Measurements from ENCODE around the gene PIGN.

PIGN gene

DNA sequence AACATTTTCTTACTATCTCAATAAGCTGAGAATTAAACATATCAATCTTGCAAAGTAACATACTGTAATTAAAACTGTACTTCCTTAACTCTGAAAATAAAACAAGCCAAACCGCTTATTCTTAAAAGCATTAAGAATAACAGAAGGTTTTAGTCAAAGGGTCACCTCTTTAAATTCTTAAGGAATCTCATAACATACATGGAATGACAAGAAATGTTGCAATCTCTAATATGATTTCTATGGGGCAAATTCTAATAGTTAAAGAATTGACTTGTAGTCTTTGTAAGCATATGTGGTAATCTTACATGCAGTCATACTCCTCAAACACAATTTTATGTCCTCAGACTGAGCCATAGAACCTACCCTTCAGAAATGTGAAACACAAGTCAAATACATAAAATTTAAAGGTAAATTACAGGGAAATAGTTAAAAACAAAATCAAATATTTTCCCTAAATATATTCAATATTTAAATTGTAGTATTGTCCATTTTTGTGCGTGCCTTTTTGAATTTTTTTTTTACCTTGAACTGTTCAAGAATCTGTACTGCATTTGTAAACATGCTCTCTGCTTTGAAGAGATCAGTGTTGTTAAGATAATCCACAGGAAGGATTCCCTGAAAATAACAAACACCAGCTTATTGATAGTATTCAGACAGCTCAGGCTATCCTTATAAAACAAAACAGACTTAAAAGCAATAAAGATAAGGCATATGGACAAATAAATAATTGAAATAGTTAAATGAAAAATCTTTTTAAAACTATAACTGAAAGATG is 48.2 kb downstream of the PIGN start:
- no peak for TF ChIP-seq FOXM1 (IDR thresholded peaks at IDR 0.05; ENCODE audit: borderline replicate concordance)
- no peak for TF ChIP-seq SP1 (IDR thresholded peaks at IDR 0.05)
- no peak for TF ChIP-seq FOXA1 (IDR thresholded peaks at IDR 0.05)
- TF ChIP-seq BHLHE40 (IDR thresholded peaks at IDR 0.05; ENCODE audit: borderline replicate concordance), result no peak
- no peak for DNase-seq (ENCODE audit: extremely low spot score)
- POLR2A ChIA-PET, result no interaction called here
- CTCF ChIA-PET, result no interaction called here

DNA sequence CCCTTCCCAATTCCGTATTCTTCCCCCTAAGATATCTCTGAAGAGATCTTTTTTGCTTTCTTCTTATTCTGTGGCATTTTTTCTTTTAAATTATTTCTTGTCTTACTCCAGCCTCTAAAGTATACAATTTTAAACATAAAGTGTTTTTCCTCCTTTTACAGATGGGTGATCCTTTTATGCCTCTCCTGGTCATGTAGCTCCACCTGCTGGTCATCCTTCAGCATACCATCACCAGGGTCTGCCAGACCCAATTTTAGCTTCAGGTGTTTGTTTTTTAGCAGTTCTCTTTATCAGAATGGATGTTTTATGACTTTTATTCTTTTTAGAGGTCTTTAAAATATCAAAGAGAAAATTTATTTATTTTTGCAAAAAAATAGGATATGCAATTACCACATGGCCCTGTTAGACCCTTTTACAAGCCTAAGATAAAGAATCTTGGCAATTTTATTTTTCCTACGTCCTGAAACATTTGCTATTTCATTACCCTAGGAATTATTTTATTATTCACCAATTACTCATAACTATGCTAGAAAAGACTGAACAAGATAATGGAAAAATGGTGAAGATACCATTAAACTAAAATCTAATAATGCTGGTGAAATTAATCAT is 55.5 kb downstream of the PIGN start:
- ChIA-PET CTCF (interaction anchor here (0.6 to 1.4 kb wide), 3 partner anchors 103 to 579 kb away, joined by 3 to 4 read pairs (median 3); no protein-coding TSS in a partner anchor), POLR2A (no interaction called here)
- TF ChIP-seq ARNT (IDR thresholded peaks at IDR 0.05) (no peak), NFRKB (IDR thresholded peaks at IDR 0.05) (no peak), FOXA1 (IDR thresholded peaks at IDR 0.05) (no peak), FOXK2 (IDR thresholded peaks at IDR 0.05) (no peak), LEF1 (IDR thresholded peaks at IDR 0.05; ENCODE audit: borderline replicate concordance) (no peak), L3MBTL2 (conservative IDR thresholded peaks at IDR 0.05) (no peak), BHLHE40 (IDR thresholded peaks at IDR 0.05; ENCODE audit: borderline replicate concordance) (no peak), SP1 (IDR thresholded peaks at IDR 0.05) (no peak), TARDBP (IDR thresholded peaks at IDR 0.05) (no peak), CTBP1 (IDR thresholded peaks at IDR 0.05; ENCODE audit: borderline replicate concordance) (no peak), SUZ12 (IDR thresholded peaks at IDR 0.05) (no peak), HDGF (IDR thresholded peaks at IDR 0.05; ENCODE audit: borderline replicate concordance) (no peak), FOXM1 (IDR thresholded peaks at IDR 0.05; ENCODE audit: borderline replicate concordance) (no peak), ZNF384 (IDR thresholded peaks at IDR 0.05) (no peak), ELF4 (IDR thresholded peaks at IDR 0.05) (no peak)
- TF ChIP-seq, protein P1, sequence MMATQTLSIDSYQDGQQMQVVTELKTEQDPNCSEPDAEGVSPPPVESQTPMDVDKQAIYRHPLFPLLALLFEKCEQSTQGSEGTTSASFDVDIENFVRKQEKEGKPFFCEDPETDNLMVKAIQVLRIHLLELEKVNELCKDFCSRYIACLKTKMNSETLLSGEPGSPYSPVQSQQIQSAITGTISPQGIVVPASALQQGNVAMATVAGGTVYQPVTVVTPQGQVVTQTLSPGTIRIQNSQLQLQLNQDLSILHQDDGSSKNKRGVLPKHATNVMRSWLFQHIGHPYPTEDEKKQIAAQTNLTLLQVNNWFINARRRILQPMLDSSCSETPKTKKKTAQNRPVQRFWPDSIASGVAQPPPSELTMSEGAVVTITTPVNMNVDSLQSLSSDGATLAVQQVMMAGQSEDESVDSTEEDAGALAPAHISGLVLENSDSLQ (IDR thresholded peaks at IDR 0.05), result no peak
- peak; percentile 41 for DNase-seq (ENCODE audit: extremely low spot score)

DNA sequence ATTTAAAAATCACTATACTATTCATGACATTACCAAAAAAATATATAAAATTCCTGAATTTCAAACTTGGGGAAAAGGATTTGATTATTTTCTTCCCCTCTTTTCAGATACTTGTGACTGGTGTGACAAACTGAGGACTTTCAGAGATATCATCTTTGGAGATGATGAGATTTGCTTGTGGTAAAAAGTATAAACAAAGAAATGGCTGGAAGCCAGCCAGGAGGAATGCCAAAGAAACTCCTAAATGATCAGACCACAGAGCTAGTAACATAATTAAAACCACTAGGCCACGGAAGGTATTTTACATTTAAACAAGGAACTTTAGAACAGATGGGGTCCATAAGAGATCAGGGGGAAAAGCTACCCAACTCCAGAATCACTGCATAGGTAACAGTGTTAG is 58.7 kb downstream of the PIGN start:
- DNase-seq (ENCODE audit: extremely low spot score), result no peak
- POLR2A ChIA-PET, result interaction anchor here (0.6 kb wide), 1 partner anchor 984 kb away, joined by 3 read pairs; no protein-coding TSS in a partner anchor
- CTCF ChIA-PET, result no interaction called here
- TF ChIP-seq ELF4 (IDR thresholded peaks at IDR 0.05), result no peak
- no peak for TF ChIP-seq ARNT (IDR thresholded peaks at IDR 0.05)
- no peak for TF ChIP-seq NFRKB (IDR thresholded peaks at IDR 0.05)
- no peak for TF ChIP-seq L3MBTL2 (conservative IDR thresholded peaks at IDR 0.05)
- TF ChIP-seq, protein P1 (IDR thresholded peaks at IDR 0.05), result no peak
- no peak for TF ChIP-seq LEF1 (IDR thresholded peaks at IDR 0.05; ENCODE audit: borderline replicate concordance)
- TF ChIP-seq FOXM1 (IDR thresholded peaks at IDR 0.05; ENCODE audit: borderline replicate concordance), result no peak
- TF ChIP-seq FOXK2 (IDR thresholded peaks at IDR 0.05), result no peak

DNA sequence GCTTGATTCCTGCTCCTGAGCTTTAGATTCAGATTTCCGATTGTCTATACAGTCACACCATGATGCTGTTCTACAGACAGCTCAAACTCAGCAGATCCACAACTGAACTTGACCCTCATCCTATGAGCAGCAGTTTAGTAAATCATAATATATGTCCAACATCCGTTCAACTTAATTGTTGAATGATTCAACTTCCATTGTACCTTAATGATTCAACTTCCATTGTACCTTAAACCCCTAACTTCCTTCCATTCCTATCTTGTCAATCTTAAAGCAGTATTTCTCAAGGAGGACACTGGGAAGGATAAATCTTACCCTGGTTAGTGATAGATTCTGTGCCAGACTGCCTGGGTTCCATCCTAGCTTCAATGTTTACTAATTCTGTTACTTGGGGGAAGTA is 60.1 kb downstream of the PIGN start:
- DNase-seq (ENCODE audit: extremely low spot score), result no peak
- TF ChIP-seq, protein P1 (IDR thresholded peaks at IDR 0.05), result no peak
- no peak for TF ChIP-seq CTBP1 (IDR thresholded peaks at IDR 0.05; ENCODE audit: borderline replicate concordance)
- TF ChIP-seq BHLHE40 (IDR thresholded peaks at IDR 0.05; ENCODE audit: borderline replicate concordance), result no peak
- no peak for TF ChIP-seq ARNT (IDR thresholded peaks at IDR 0.05)
- no peak for TF ChIP-seq SUZ12 (IDR thresholded peaks at IDR 0.05)
- no peak for TF ChIP-seq LEF1 (IDR thresholded peaks at IDR 0.05; ENCODE audit: borderline replicate concordance)
- no peak for TF ChIP-seq HDGF (IDR thresholded peaks at IDR 0.05; ENCODE audit: borderline replicate concordance)
- TF ChIP-seq ELF4 (IDR thresholded peaks at IDR 0.05), result no peak
- no peak for TF ChIP-seq FOXK2 (IDR thresholded peaks at IDR 0.05)
- TF ChIP-seq SP1 (IDR thresholded peaks at IDR 0.05), result no peak
- no peak for TF ChIP-seq FOXA1 (IDR thresholded peaks at IDR 0.05)
- no peak for TF ChIP-seq ZNF384 (IDR thresholded peaks at IDR 0.05)
- no peak for TF ChIP-seq FOXM1 (IDR thresholded peaks at IDR 0.05; ENCODE audit: borderline replicate concordance)
- no peak for TF ChIP-seq TARDBP (IDR thresholded peaks at IDR 0.05)
- ChIA-PET CTCF (interaction anchor here (1.1 kb wide), 1 partner anchor 146 kb away, joined by 4 read pairs; no protein-coding TSS in a partner anchor), POLR2A (no interaction called here)

DNA sequence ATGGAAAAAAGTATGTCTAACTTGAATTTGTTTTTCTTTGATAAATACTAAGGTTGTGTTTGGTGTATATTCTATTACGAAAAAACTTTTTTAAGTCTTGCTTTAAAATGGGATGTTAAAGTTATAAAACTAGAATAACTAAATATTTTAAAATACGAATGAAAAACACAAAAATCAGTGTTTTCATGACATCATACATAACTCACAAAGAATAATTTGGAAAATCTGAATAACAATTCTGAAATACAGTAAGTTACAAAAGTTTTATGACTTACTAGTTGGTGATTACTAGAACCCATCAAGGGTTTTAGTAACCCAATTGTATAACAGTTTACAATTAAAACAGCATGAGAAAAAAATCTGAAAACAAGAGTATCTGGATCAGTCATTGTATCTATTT is 61.2 kb downstream of the PIGN start:
- TF ChIP-seq FOXM1 (IDR thresholded peaks at IDR 0.05; ENCODE audit: borderline replicate concordance) (no peak), NFRKB (IDR thresholded peaks at IDR 0.05) (no peak), FOXA1 (IDR thresholded peaks at IDR 0.05) (no peak), TARDBP (IDR thresholded peaks at IDR 0.05) (no peak), L3MBTL2 (conservative IDR thresholded peaks at IDR 0.05) (no peak), SUZ12 (IDR thresholded peaks at IDR 0.05) (no peak), ZNF384 (IDR thresholded peaks at IDR 0.05) (no peak), LEF1 (IDR thresholded peaks at IDR 0.05; ENCODE audit: borderline replicate concordance) (no peak), HDGF (IDR thresholded peaks at IDR 0.05; ENCODE audit: borderline replicate concordance) (no peak), FOXK2 (IDR thresholded peaks at IDR 0.05) (no peak), BHLHE40 (IDR thresholded peaks at IDR 0.05; ENCODE audit: borderline replicate concordance) (no peak), ARNT (IDR thresholded peaks at IDR 0.05) (no peak), ELF4 (IDR thresholded peaks at IDR 0.05) (no peak), CTBP1 (IDR thresholded peaks at IDR 0.05; ENCODE audit: borderline replicate concordance) (no peak), SP1 (IDR thresholded peaks at IDR 0.05) (no peak)
- TF ChIP-seq, protein P1 (IDR thresholded peaks at IDR 0.05), result no peak
- ChIA-PET CTCF (no interaction called here), POLR2A (no interaction called here)
- no peak for DNase-seq (ENCODE audit: extremely low spot score)
